Endothelial cell of hepatic sinusoid (primary cell): ENCODE measurements around the gene HERC2.
"Not testable (repeated sequence)": the region's sequence is repeated elsewhere in the genome, so short reads cannot be mapped to it uniquely, and the experiment has no call there.

Experiments
- in situ Hi-C: cut with HindIII; loops from 2 replicates; pipeline ENCODE4 v1.10.0; 2017; ENCODE audit warnings: low sequenced_read_pairs

Gene HERC2

DNA sequence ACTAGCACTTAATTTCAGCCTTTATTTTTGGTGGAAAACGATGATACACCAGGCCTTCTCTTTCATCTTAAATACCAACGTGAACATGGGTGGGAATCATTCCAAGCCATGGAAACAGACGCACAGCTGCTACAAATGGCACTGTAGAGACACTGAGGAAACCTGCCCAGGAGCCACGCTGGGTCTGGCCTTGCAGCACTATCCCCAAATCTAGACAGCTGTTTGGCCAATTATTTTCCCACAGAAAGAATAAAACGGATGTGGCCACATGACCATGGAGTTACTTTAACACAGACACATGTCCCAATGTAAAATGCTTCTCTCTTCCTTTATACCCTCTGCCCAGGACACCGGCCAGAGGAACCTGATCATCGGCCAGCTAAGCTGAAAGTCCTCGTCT, 139.2 kb downstream of the HERC2 start:
- in situ Hi-C loops: loop anchor here (25.0 kb wide), 1 partner anchor 95 kb away; the partner anchor contains the start of gene OCA2

DNA sequence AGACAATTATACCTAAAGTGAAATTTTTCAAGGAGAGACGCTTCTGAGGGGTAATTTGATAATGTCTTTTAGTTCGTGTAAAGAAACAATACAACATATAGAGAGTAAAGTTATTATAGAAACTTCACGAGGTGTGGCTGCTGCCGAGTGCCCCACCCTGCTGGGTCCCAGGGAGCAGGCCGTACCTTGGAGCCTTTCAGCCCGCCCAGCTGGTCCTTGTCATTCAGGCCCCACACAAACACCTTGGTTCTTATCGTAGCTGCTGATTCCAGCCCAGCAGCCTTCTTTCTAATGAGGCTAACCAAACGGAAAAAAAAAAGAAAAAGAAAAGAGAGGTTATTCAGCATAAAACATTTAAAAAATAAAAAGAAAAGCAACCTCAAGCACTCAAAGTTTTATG, 139.8 kb downstream of the HERC2 start:
- in situ Hi-C loops: loop anchor here (25.0 kb wide), 1 partner anchor 95 kb away; the partner anchor contains the start of gene OCA2

DNA sequence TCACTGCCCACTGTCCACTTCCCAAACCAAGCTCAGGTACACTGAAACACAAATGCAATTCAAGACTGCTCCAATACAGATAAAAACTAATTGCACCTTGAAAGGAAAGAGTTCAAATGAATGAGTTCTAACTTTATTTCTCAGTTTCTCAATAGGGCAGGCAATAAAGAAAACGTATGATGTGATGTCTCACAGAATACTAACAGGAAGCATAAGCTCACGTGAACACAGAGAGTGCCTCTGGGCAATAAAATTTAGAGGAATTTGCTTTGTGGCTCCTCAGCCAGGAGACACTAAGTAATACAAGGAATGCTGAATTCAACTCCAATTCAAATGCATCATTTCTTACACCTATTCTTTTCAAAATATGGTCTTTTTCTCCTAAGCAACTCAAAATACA, 140.6 kb downstream of the HERC2 start:
- in situ Hi-C loops: loop anchor here (25.0 kb wide), 1 partner anchor 94 kb away; the partner anchor contains the start of gene OCA2

DNA sequence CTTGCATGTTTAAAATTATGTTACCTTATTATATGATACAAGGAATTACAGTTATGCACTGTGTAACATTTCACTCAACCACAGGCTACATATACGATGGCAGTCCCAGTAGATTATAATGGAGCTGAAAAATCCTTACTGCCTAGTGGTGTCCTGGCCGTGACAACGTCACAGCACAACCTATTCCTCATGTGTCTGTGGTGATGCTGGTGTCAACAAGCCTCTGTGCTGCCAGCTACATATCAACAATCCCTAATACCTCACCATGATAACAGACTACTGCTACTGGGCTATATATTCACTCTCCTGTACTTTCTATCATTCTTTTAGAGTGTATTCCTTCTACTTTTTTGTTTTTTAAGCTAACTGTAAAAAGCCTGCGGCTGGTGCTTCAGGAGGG, 142.7 kb downstream of the HERC2 start:
- in situ Hi-C loops: loop anchor here (25.0 kb wide), 1 partner anchor 92 kb away; the partner anchor contains the start of gene OCA2

DNA sequence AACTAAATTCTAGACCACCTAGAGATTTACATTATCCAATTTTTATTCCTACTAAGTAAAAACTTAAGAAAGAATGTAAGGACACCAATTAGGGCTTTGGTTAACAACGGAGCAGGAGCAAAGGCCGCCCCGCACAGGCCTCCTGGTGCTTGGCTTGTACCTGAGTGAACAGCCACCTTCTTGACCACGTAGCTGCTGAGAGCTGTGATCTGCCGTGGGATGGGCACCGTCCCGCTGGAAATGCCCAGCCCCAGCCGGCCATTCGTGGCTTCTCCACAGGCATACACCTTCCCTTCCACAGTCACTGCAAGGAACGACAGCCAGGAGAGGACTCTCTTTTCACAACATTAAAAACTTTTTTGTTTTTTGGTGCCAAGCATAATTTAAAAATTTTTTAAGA, 143.3 kb downstream of the HERC2 start:
- in situ Hi-C loops: loop anchor here (25.0 kb wide), 1 partner anchor 91 kb away; the partner anchor contains the start of gene OCA2

DNA sequence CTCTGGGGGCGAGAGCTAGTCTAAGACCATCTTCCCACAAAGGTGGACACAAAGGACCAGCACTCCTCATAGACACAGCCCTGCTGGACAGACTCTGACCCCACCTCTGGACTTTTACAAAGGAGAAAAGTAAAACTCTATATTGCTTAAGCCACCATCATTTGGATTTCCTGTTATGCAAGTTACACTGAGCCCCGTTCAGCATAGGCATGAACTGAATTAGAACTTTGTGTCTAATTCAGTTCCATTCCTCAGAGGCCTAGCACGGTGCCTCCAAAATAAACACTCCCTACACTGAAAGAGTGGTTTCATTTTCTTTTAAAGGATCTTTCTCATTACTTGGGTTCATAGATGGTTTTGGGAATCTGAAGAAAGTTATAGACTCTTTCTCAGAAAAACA, 143.7 kb downstream of the HERC2 start:
- in situ Hi-C loops: loop anchor here (25.0 kb wide), 1 partner anchor 91 kb away; the partner anchor contains the start of gene OCA2

GRCh38 chr15:28169366-28169765, 152.6 kb downstream of the HERC2 start:
- in situ Hi-C loops: no loop called here

DNA sequence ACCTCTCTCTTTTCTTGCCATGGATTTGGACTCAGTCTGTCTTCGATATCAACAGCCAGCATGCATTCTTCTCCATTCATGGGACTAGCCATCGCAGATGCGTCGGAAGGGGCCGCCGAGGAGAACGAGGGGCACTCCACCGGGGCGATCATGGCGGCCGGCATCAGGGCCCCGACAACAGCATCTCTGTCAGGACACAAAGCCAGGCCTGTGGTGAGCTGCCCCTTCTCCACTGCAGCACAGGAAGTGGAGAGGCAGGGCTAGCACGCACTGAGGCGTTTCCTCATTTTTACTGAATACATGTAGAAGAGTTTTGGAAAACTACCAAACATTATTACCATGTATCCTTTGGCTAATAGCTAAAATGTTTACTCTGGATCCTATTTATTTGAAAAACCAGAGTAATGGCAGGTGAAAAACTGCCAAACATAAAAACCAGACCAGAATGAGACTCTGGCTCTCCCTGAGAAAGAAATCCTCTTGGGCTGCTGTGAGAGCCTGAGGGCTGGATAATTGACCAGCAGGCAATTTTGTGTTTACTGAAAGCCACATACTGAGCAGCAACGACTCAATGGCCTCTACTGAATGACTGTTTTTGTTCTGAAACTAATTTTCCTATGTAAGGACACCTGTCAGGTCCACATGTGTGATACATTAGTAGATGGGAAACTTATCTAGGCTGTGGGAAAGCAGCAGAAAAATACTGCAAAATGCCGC, 153.4 kb downstream of the HERC2 start:
- in situ Hi-C loops: not testable (repeated sequence)

DNA sequence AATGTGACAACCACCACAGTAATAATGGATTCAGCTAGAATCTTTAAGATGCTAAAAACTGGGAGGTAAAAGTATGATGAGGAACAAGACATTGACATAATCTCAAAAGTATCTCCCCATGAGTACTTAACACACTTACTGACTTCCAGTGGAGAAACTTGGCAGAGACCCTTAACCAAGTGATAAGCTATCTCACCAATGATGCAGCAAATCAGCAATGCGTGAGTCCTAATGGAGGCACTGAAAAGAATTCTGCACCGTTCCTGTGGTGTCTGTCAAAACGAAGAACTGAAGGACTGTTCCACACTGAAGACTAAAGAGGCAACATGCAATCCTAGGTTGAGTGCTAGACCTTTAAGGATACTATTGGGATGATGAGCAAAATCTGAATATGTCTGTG, 154.9 kb downstream of the HERC2 start:
- in situ Hi-C loops: no loop called here

DNA sequence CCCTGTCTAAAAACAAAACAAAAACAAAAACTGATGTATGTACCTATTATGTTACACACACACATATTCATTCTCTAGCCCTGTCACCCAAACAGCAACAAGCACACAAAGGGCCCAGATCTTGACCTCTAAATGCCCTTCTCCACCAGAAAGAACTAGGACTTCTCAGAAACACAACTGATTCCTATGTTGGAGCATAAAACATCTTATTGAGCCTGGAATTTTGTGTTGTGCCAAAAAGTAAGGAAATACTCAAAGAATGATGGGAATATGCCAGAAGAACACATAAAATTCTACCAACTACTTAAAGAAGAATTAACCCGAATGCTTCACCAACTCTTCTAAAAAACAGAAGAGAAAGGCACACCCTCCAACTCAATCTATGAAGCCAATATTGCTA, 156.2 kb downstream of the HERC2 start:
- in situ Hi-C loops: no loop called here

GRCh38 chr15:28164876-28165275, 157.1 kb downstream of the HERC2 start:
- in situ Hi-C loops: no loop called here

DNA sequence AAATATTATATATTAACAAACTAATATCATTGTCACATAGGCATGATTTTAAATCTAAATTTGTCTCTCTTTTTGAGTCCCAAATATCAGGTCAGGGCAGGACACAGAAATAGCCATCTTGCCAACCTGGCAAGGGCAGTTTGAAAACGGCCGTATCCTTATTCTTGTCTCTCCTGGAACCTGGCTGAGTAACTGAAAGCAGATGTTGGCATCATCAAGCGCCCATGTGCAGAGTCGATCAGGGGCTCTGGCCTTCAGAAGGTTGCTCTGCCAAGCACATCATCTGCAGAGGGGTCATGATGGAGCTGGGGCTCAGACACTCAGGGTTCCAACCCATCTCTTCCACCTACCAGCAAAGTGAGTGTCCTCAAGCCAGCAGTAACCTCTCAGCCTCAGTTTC, 167.7 kb downstream of the HERC2 start:
- in situ Hi-C loops: no loop called here

GRCh38 chr15:28153492-28154119, 168.4 kb downstream of the HERC2 start:
- in situ Hi-C loops: no loop called here

GRCh38 chr15:28152538-28152923, 169.4 kb downstream of the HERC2 start:
- in situ Hi-C loops: not testable (repeated sequence)

- in situ Hi-C loops: not testable (repeated sequence)
Measured at GRCh38 chr15:28151864-28152537, 170.0 kb downstream of the HERC2 start.

DNA sequence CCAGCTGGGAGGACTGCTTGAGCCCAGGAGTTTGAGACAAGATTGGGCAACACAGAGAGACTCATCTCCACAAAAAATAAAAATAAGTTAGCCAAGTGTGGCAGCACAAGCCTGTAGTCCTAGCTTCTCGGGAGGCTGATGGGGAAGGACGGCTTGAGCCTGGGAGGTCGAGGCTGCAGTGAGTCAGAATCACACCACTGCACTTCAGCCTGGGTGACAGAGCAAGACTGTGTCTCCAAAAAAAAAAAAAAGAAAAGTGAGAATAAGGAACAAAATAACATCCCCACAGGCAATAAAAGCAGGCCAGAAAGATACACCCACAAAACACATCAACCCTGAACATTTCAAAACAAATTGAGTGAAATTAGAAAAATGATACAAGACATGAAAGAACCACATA, 174.2 kb downstream of the HERC2 start:
- in situ Hi-C loops: no loop called here

DNA sequence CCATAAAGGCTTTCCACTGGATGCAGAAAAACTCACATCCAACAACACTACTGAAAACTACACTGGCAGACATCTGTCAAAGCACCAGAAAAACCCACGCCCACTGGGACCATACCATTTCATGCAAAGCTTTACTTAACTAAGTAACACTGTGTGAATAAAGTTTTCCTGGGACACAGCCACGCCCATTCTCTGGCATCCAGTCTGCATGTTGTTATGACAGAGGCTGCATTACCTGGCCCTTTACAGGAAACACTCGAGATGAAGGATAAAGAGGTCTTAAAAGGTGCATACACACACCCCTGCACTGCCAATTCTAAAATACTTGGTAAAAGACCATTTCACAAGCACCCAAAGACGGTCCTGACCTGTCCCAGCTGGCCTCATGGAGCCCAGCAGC, 176.6 kb downstream of the HERC2 start:
- in situ Hi-C loops: not testable (repeated sequence)

DNA sequence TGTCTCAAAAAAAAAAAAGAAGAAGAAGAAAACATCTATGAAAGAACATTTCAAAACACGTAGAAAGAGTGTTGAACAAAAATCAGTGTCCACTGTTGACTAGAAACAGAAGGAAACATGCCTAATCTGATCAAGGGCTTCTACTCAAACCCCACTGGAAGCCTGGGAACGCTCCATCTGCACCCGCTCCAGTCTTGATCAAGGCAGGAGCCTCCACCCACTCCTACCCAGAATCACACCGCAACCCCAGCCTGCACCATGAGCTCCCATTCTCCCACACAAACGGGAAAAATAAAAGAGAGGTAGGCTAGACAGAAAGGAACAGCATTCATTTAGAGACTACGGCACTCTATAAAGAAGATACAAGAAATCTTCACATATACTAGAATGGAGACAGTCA, 181.9 kb downstream of the HERC2 start:
- in situ Hi-C loops: no loop called here

DNA sequence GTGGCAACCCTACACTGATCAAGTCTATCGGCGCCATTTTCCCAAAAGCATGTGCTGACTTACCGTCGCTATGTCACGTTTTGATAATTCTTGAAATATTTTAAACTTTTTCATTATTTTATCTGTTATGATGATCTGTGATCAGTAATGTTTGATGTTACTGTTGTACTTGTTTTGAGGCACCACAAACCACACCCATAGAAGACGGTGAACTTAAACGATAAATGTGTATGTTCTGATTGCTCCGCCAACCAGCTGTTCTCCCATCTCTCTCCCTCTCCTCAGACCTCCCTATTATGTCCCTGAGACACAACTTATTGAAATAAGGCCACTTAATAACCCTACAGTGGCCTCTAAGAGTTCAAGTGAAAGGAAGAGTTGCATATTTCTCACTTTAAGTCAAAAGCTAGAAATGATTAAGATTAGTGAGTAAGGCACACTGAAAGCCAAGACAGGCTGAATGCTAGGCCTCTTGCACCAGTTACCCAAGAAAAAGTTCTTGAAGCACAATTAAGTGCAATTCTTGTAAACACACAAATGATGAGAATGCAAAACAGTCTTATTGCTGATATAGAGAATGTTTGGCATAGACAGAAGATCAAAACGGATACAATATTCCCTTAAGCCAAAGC, 184.5 kb downstream of the HERC2 start:
- in situ Hi-C loops: not testable (repeated sequence)

DNA sequence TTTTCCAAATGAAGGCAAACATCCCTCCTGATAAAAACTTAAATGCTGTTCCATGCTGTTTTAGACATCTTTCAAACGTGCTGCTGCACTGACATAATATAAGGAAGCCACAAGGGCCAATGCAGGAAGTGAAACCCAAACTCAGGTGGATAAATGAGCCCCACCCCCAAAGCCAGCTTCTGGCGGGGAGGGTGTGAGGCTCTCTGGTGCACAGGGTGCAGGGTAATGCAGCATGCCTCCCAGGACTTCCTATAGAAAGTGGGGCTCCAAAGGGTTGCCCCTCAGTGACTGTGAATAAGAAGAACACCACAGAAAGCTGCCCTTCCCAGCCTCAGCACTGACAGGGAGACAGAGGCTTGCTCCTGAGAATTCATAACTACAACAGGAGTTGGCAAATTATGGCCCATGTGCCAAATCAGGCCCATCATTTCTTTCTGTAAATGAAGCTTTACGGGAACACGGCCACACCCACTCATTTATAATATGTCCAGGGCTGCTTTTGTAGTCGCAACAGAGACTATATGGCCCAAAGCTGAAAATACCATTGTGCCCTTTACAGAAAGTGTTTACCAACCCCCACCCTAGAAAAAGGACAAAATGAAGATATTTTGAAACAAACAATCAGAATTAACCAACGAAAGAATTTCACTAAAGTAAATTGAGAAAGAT, 185.6 kb downstream of the HERC2 start:
- in situ Hi-C loops: not testable (repeated sequence)

- in situ Hi-C loops: no loop called here
Measured at GRCh38 chr15:28133281-28133680, 188.7 kb downstream of the HERC2 start.
